Pulmonary artery endothelial cell (primary cell): Measurements from ENCODE around the gene ADAMTS17. TPM values are rescaled to one million over a fixed set of nuclear protein-coding genes. Genes with fewer than 3 reads are reported as not detected.
"Not testable (repeated sequence)": the region's sequence is repeated elsewhere in the genome, so short reads cannot be mapped to it uniquely, and the experiment has no call there.

Experiments
- DNase-seq: peaks from one replicate; pipeline ENCODE4 v3.0.0-alpha.2; 2011; ENCODE audit warnings: low read depth, low spot score
- total RNA-seq: library from RNA; depleted of rRNA; stranded (reverse); fragments of >200 nt; gene quantifications from 2 replicates; pipeline ENCODE4 v1.2.3, GENCODE V29; 2014

ADAMTS17 gene
- total RNA-seq, 1 donor from 2014 or later: 0.13 TPM

DNA sequence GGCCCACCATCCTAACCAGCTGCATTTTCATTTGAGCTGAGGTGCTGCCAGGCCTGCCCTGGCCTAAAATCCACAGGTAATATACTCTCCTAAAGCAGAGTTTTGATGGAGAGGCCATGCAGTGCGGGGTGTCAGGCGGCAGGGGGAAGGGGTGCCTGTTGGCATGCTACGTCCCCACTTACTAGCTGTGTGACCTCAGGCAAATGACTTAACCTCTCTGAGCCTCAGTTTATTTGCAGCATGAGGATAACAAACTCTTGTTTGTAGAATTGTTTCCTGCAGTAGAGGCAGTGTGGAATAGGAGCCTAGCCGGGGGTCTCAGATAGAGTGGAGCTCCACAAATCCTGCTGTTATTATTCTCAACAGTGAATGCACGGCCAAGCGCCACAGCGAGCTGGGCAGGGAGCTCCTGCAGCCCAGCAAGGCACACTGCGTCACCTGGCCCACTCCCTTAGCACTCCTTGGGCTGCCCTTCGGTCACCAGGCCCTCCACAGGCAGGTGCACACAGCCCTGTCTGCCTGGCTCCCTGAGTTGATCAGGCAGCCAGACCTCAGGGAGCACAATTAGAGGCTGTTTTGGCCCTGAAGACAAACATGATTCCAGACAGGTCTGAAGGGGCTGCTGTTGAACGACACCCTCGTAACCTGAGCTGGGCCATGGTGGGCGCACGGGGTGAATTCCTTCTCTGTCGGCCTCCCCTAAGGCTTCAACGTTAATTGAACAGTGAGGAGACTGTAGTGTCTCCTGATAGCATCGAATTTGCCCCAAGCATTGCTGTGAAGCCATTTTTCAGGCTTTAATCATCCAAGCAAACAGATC is 359.7 kb downstream of the ADAMTS17 start:
- no peak for DNase-seq

DNA sequence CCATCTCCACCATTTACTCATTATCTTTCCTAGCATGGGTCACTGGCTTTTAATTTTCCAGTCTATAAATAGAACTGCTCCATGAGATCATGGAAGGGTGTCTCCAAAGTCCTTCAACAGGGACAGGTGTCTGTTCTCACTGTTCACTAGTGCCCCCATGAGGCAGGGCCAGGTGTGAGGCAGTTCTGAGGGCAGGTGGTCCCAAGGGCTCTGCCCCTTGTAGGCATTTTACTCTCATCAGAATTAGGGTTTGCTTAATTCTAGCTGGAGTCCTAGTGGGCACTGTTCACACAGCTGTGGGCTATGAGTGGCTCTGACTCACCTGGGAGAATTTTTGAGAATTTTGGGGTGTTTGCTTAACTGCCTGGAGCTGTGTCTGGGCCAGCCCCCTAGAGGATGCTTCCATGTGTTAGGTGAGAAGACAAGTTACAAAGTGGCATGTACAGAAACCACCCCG is 360.6 kb downstream of the ADAMTS17 start:
- DNase-seq: no peak

DNA sequence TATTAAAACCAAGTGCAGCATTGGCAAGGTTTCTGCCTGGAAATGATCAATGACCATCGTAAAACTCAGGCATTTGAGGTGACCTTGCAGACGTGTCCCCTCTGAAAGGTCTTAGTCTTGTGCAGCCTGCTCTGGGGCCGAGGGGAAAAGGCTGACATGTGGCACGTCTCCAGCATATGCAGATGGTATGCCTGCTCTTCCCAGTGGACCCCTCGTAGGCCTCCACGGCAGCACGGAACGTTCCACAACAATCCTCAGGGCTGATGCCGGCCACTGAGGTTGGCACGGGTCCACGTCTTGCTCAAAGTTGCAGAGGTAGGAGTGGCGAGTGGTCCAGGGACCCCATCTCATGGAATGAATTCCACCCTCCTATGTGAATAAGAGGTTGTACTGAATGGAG is 361.0 kb downstream of the ADAMTS17 start:
- no peak for DNase-seq

DNA sequence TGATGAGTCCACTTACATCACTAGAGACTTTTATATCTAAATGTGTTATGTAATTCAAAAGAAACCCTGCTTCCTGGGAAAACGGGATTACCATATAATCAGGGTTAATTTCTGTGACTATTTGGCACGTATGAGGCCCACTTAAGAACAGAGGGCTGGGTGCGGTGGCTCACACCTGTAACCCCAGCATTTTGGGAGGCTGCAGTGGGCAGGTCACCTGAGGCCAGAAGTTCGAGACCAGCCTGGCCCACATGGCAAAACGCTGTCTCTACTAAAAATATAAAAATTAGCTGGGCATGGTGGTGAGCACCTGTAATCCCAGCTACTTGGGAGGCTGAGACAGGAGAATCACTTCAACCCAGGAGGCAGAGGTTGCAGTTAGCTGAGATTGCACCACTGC is 361.9 kb downstream of the ADAMTS17 start:
- not testable (repeated sequence) for DNase-seq

DNA sequence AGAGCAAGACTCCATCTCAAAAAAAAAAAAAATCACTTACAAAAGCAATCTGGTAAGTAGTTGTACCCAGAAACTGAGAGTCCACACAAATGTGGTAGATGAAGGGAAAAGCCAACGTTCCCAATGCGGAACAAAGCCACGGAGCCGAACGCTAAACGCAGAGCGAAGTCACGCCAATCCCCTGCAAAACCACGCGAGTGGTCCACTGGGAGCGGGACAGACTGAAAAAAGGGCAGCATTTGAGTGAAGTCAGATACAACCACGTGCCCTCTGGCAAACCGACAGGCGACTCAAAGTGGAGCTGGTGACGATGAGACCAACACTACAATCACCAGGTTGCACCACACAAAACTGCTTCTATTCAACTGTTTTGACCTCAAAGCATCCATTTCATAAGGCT is 362.4 kb downstream of the ADAMTS17 start:
- DNase-seq: no peak

DNA sequence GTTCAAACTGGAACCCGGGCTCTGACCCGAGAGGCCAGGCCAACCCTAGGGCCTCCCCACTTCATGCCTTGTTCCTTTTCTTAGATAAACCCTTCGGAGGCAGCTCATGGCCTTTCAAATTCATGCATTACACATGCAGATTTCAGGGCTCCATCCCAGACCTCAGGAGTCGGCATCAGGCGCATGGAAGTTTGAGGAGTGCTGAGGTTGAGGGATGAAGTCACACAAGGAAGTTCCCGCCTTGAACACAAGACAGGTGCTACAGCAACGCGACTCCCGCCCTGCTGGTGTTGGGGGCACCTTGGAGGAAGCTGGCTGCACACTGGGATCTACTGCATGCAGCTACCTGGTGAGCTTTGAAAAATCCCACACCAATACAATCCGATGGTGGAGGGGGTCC is 363.3 kb downstream of the ADAMTS17 start:
- DNase-seq: no peak

DNA sequence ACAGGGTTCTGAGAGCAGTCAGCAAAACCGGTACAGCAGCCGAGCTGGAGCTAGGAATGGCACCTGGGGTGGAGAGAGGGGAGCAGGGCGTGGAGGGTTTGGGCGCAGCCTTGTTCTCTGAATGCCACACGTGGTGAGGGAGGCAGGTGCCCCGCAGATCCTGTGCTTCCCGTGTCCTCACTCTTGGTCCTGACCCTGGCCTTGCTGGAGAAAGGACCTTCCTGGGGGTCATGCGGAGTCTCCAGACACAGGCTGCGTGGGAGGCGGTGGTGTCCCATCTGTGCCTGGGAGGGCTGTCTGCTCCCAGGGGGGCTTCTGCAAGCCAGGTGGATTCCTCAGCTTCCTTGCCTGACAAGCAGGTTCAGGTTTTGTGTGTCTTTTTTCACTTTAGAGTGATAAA is 363.8 kb downstream of the ADAMTS17 start:
- DNase-seq: no peak

DNA sequence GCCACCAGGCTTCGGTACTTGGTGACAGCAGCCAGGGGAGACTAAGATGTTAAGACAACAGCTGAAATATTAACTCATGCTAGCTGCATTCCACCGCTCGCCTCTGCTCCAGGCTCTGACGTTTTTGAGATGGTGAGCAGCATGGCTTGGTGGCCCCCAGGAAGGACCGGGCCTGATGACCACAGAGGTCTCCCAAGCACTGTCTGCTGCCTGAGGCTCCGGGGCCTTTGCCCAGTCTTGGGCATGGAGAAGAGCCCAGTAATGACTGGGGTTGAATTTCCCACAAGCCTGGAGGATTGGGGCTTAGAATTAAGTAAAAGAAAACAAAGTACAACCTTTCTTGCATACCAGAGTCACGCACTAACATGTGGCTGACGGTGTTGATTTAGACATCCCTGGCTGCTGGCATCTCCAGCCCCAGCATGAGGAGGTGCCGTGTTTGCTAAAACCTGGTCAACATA is 364.9 kb downstream of the ADAMTS17 start:
- DNase-seq: no peak

DNA sequence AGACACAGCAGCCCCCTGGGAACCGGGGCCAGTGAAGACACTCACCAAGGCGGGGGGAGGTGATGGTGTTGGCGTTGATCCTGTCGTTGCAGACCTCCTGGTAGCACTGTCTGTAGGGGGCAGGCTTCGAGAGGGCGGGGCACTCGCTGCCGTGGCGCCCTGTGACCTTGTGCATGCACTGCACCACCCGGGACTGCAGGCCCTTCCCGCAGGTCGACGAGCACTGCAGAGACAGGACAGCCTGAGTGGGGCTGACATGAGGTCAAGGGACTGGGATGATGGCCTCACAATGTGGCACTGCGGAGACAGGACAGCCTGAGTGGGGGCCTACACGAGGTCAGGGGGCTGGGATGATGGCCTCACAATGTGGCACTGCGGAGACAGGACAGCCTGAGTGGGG is 365.8 kb downstream of the ADAMTS17 start:
- DNase-seq: no peak

DNA sequence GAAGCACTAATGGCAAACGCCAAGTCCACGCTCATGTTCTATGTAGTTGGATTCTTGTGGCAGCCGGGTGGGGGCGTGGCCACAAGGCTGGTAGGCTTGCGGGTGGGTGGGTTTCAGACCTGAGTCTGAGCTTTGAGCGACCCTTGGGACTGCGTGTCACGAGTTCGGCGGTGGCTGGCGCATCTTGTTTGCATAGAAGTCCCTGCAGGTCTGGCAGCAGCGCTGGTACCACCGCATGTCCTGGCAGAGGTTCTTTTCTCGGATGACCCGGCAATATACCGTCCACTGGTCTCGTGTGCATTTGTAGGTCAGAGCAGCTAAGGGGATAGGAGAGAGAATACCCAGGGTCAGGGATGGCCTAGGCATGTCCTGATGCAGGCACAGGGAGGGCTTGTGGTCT is 367.5 kb downstream of the ADAMTS17 start:
- DNase-seq: no peak

DNA sequence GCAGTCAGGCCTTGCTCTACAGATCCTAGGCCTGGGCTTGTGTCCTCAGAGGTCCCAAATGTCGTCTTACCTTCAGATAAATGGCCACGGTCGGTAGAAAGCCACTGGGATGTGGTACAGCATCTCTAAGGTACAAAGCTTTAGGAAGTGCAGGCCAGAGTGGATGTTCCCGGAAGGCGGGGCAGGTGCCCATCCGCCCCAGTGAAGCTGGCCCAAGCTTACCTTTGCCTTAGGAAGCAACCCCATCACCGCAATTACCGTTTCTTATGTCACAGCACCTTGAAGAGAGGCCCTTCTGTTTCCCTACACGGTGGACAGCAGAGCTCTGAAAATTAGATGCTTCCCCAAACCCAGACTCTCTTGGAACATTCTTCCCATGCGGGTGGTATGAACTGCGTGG is 368.4 kb downstream of the ADAMTS17 start:
- no peak for DNase-seq

DNA sequence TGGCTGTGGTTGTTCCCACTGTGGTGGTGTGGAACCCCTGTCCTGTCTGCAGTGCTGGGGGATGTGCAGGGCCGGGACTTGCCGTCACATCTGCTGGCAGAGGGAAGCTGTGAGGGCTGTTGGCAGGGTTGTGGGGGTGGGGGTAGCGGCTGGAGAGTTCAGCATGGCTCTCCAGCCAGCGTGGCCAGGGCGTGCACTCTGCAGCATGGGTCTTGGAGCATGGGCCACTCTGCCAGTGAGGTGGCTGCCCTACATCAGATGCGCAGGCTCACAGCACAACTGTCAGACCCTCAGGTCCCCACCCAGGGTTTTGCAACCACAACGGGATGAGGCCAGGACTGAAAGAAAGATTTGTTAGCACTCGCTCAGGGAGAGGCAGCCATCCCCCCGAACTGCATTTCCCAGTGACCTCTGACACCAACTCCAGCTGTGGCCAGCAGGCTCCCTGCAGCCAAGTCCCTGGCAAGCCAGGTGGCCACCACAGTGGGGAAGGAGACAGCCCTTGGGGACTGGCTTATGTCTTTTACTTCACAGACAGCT is 370.8 kb downstream of the ADAMTS17 start:
- DNase-seq: no peak

DNA sequence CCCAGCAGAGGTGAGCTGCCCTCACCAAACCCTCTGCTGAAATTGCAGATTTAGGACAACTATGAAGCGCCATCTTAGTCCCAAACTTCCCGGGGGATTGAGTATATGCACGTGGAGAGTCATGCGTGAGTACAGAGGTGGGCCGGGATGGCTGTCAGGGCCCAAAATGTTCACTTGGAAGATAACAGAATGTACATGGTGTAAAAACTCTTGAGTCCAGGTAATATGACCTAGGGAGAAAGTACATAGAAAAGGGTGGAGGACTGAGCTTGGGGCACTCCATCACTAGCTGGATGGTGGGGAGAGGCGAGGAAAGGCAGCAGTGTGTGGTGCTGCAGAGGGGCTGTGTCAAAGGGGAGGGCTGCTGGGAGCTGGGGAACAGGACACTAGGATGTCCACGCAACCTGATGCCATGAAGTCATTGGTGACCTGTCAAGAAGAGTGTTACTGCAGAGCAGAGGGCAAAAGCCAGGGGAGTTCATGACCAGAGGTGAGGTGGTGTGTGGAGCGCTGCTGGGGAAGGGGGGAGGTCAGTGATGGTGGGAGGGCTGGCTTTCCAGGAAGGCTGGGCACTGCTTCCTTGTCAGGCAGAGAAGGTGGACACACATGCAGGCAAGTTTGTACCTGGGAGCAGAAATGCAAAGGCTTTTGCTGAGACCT is 372.4 kb downstream of the ADAMTS17 start:
- no peak for DNase-seq

DNA sequence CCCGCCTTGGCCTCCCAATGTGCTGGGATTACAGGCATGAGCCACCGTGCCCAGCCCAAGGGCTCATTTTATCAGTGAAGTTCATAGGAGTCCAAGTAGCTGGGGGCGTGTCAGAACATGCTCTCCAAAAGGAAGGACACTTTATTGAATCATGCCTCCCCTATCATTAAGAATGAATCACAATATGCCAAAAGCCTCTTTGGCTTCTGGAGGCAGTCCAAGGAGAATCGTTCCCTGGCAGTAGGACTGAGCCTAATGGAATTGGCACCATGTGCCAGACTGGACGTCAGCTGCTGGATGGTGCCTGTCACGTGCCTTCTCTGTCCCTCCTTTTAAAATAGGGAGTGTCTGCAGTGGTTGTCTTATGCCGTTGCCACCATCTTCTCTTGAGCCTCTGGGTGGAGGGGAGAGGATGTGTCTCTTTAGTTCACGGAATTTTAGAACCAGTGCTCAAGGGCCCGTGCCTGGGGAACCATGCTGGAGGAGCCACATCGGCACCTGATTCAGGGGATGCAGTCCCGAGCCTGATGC is 373.9 kb downstream of the ADAMTS17 start:
- no peak for DNase-seq

DNA sequence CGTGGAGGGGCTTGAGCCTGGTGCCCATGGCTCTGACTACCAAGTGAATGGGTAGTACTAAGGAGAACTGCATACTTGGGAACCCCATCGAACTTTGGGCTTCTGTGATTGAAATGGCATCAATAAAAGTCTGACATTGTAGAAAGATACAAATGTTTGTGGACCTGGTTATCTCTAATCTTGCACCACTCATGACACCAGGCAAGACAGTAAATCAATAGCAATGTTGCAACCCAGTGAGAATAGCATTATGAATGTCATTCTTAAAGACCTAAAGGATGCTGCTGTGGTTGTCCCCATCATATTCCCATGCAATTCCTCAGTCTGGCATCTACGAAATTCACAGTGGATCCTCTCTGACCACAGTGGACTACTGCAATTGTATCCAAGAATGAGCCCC is 375.0 kb downstream of the ADAMTS17 start:
- DNase-seq: no peak

DNA sequence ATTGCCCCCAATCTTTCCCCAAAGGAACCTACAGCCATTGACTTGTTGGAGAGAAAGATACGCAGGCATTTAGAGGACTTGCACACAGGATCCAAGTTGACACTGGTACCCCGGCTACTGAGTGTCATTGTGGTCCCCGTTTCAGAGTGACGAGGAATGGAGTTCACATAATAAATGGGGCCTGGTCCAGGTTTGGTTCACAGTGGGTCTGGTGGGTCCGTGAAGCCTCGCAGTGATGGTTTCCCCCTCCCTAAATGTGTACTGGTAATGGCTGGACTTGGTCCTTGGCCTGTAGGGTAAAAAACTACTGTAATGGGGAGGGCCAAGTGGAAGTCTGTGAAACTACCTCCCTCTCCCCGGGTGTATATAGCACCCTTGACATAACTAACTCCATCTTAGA is 376.4 kb downstream of the ADAMTS17 start:
- DNase-seq: no peak

DNA sequence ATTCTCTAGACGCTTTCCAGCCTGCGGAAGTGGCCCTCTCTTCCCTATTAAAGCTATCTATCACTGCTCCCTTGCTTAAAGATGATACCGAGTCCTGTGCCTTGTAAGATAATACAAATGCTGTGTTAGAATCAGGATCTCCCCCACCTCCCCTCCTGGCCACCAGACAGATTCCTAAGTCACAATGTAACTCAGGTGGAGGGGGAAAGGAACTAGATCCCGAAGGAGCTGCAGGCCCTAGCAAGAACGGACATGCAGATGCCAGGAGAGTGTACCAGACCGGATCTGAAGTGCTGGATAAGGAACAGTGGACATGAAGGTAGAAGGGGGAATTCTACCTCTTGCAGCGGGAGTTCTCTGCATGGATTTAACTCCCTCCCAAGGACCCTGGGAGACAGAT is 377.8 kb downstream of the ADAMTS17 start:
- DNase-seq: no peak

DNA sequence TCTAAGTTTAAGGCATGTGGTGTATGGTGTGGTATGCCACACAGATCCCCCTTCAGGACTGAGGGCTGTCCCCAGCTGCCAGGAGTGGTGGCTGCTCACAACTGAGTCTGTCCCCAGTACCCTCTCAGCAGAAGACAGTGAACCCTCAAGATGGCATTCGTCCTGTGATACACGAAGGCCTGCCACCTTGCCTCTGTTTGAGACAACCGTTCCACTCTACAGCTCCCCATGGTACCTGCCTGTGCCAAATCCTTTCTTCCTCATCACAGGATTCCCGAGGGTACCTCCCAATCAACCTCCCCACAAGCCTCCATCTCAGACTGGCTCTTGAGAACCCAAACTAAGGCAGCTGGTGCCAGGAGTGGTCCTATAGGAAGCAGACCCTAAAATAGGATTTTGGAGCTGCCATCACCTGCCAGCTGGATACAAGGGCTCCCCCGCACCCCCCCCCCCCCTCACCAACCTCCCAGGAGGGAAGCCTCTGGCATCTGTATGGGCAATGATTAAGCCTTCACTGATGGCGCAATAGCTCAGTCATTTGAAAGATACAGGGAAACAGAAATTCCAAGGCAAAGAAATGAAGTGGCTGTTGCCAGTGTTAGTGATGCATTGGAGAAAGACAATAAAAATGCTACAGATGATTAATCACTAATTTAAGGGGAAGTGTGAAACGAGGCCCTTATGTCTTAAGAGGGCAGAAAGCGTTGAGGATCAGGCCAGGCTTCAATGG is 378.5 kb downstream of the ADAMTS17 start:
- no peak for DNase-seq

DNA sequence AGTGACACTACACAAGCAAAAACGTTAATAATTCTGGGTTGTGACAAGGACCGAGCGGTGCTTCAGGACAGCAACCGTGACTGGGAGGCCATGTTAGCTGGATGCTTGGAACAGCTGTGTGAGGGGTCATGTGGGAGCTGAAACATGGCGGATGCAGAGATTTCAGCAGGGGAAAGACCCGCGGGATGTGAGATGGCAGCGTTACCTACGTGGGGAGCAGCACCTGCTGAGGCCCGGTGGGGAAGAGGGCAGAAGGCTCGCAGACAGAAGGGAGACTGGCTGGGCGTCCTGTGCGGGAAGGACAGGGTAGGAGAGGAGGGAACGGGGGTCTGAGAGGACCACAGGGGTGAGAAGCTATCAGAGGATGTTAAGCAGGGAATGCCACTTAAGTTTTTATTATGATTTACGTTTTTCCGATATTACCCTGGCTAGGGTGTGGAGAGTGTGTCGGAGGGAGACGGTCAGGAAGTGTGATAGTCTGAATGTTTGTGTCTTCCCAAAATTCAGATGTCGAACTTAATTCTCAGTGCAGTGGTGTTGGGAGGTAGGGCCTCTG is 379.7 kb downstream of the ADAMTS17 start:
- no peak for DNase-seq

DNA sequence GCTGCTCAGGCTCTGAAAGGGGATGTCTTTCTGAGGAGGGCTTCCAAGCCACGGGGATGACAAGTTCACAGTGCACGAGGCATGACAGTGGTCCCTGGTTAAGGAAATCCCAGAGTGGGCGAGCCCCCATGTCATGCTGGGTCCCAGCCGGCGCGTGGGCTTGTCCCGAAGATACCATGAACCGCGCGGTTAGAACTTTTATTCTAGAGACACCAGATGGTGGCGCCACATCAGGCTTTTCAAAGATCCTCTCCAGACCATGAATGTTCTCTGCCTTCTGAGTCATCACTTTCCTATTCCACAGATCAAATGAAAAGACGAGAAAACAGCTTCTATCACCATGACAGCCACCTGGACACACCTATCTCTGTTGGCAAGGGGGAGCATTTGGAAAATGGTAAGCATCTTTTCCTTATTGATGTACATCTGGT is 380.7 kb downstream of the ADAMTS17 start:
- no peak for DNase-seq

DNA sequence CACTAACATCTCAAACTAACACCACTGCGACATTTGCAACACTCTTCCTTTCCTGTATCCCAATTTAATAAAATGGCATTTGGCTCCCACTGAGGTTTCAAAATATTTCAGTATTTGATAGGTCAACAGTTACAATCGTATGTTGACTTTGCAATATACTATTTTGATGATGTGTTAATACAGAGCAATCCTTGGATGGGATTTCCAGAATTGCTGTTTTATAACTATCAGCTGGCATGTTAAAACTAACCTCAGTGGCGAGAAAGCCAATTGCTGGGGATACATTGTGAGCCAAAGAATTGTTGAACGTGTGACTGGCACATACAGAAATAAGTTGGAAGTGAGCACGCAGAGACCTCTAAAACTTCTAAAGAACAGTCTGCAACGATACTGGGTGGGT is 382.4 kb downstream of the ADAMTS17 start:
- no peak for DNase-seq
